ENCODE results near the gene DMKN.

- TF ChIP-seq, protein P1, sequence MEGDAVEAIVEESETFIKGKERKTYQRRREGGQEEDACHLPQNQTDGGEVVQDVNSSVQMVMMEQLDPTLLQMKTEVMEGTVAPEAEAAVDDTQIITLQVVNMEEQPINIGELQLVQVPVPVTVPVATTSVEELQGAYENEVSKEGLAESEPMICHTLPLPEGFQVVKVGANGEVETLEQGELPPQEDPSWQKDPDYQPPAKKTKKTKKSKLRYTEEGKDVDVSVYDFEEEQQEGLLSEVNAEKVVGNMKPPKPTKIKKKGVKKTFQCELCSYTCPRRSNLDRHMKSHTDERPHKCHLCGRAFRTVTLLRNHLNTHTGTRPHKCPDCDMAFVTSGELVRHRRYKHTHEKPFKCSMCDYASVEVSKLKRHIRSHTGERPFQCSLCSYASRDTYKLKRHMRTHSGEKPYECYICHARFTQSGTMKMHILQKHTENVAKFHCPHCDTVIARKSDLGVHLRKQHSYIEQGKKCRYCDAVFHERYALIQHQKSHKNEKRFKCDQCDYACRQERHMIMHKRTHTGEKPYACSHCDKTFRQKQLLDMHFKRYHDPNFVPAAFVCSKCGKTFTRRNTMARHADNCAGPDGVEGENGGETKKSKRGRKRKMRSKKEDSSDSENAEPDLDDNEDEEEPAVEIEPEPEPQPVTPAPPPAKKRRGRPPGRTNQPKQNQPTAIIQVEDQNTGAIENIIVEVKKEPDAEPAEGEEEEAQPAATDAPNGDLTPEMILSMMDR (IDR thresholded peaks at IDR 0.05; ENCODE audit: extremely low read depth in 1 of 2, insufficient read depth in 1 of 2, low read depth in 1 of 2, low read length in 2 of 2) = no peak
- no peak for TF ChIP-seq POLR2A (IDR thresholded peaks at IDR 0.05; ENCODE audit: low read depth, low read length)
- TF ChIP-seq FOS (IDR thresholded peaks at IDR 0.05; ENCODE audit: borderline replicate concordance, insufficient read depth, low read length) = no peak
- TF ChIP-seq JUN (IDR thresholded peaks at IDR 0.05; ENCODE audit: borderline replicate concordance, insufficient read depth, insufficient read length, low read depth) = no peak
- no peak for TF ChIP-seq MYC (IDR thresholded peaks at IDR 0.05; ENCODE audit: low read depth, low read length)
- no peak for TF ChIP-seq EZH2 (IDR thresholded peaks at IDR 0.05; ENCODE audit: borderline replicate concordance, low read depth, low read length, severe bottlenecking)
- TF ChIP-seq, protein P2, sequence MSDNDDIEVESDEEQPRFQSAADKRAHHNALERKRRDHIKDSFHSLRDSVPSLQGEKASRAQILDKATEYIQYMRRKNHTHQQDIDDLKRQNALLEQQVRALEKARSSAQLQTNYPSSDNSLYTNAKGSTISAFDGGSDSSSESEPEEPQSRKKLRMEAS (IDR thresholded peaks at IDR 0.05; ENCODE audit: insufficient read depth, insufficient read length) = no peak
These were observed 7.8 kb upstream of the DMKN start for GRCh38 chr19:35521124-35521743.

Measured in endothelial cell of umbilical vein (primary cell).